HepG2 (cell line): ENCODE measurements around the gene CSTF3. TPM values are rescaled to one million over a fixed set of nuclear protein-coding genes. Genes with fewer than 3 reads are reported as not detected.

Experiments used
- EZH2 ChIP-seq: conservative IDR thresholded peaks from 2 replicates; pipeline ENCODE4 v1.6.1; 2012; ENCODE audit warnings: mild to moderate bottlenecking, low read depth, low read length, moderate library complexity
- GLI4 ChIP-seq: sonication (generic); formaldehyde crosslinking; IDR thresholded peaks from 2 replicates; pipeline ENCODE4 v1.5.1; 2020; ENCODE audit warnings: missing genetic modification reagents, mild to moderate bottlenecking, moderate library complexity, borderline replicate concordance
- HES4 ChIP-seq: sonication (generic); formaldehyde crosslinking; IDR thresholded peaks from 2 replicates; pipeline ENCODE4 v1.9.0; 2021; ENCODE audit warnings: mild to moderate bottlenecking, missing genetic modification reagents, borderline replicate concordance
- HNRNPUL1 ChIP-seq: fragments of 200-400 bp; formaldehyde crosslinking; IDR thresholded peaks from 2 replicates; pipeline ENCODE4 v1.6.1; 2017; ENCODE audit warnings: low read depth, mild to moderate bottlenecking, low read length, moderate library complexity
- IKZF5 ChIP-seq: IDR thresholded peaks from 2 replicates; pipeline ENCODE4 v1.6.1; 2018; ENCODE audit warnings: missing genetic modification reagents, mild to moderate bottlenecking, missing compliant biosample characterization
- KDM4B ChIP-seq: sonication (generic); formaldehyde crosslinking; IDR thresholded peaks from 2 replicates; pipeline ENCODE4 v1.4.0; 2020; ENCODE audit warnings: missing genetic modification reagents
- MED13 ChIP-seq: sonication (generic); formaldehyde crosslinking; IDR thresholded peaks from 2 replicates; pipeline ENCODE4 v1.5.0; 2020; ENCODE audit warnings: missing genetic modification reagents
- MTA1 ChIP-seq: sonication (generic); formaldehyde crosslinking; IDR thresholded peaks from 2 replicates; pipeline ENCODE4 v1.4.0; 2020; ENCODE audit warnings: missing genetic modification reagents, mild to moderate bottlenecking, borderline replicate concordance
- PBX3 ChIP-seq: sonication (generic); formaldehyde crosslinking; IDR thresholded peaks from 2 replicates; pipeline ENCODE4 v1.8.1; 2023; ENCODE audit warnings: missing genetic modification reagents, inconsistent platforms, borderline replicate concordance
- PHF5A ChIP-seq: IDR thresholded peaks from one replicate; pipeline ENCODE4 v1.6.1; 2018; ENCODE audit warnings: low read depth, missing genetic modification reagents; ENCODE audit not compliant: unreplicated experiment
- SMARCC2 ChIP-seq: fragments of 450-650 bp; IDR thresholded peaks from 2 replicates; pipeline ENCODE4 v1.6.1; 2017; ENCODE audit warnings: antibody characterized with exemption, mild to moderate bottlenecking
- STAT6 ChIP-seq: sonication (generic); formaldehyde crosslinking; IDR thresholded peaks from 2 replicates; pipeline ENCODE4 v1.4.0; 2020; ENCODE audit warnings: missing genetic modification reagents, mild to moderate bottlenecking, borderline replicate concordance
- TFE3 ChIP-seq: IDR thresholded peaks from 2 replicates; pipeline ENCODE4 v1.6.1; 2016
- ZFP91 ChIP-seq: sonication (generic); formaldehyde crosslinking; IDR thresholded peaks from 2 replicates; pipeline ENCODE4 v1.9.0; 2022; ENCODE audit warnings: missing genetic modification reagents, mild to moderate bottlenecking, borderline replicate concordance
- ZNF530 ChIP-seq: sonication (generic); formaldehyde crosslinking; IDR thresholded peaks from 2 replicates; pipeline ENCODE4 v1.5.0; 2020; ENCODE audit warnings: low read depth, mild to moderate bottlenecking, missing genetic modification reagents
- ZNF614 ChIP-seq: IDR thresholded peaks from 2 replicates; pipeline ENCODE4 v1.6.1; 2018; ENCODE audit warnings: missing biosample characterization, missing genetic modification reagents, inconsistent platforms, borderline replicate concordance
- polyA plus RNA-seq, 8 experiments: library from polyadenylated mRNA; depleted of rRNA in 3 of 8; stranded (reverse) in 7 of 8; unstranded in 1 of 8; fragments of >200 nt; fragmentation: Illumina TruSeq in 4 of 8; extraction: Trizol in 4 of 8; gene quantifications; 2 replicates each; pipeline versions ENCODE4 v1.2.1 to v1.2.3, GENCODE V29; 2011 to 2016; ENCODE audit warnings: low read depth in 4 of 8, missing spikeins in 1 of 8, mixed read lengths in 1 of 8; ENCODE audit not compliant: insufficient read depth in 1 of 8
- total RNA-seq, 5 experiments: library from RNA; depleted of rRNA; stranded (reverse); fragments of >200 nt; fragmentation: Illumina TruSeq; extraction: Trizol; gene quantifications; 2 replicates each; pipeline ENCODE4 v1.2.3, GENCODE V29; 2016; ENCODE audit warnings: low read depth in 1 of 5

CSTF3 gene
- total and polyA plus RNA-seq, 2 of the 13 experiments (the other 11 are each of a cell fraction or from before 2014, with no cell fraction given): 21.5 to 43.6 TPM

GRCh38 chr11:33039274-33040032, 121.8 kb downstream of the CSTF3 start, which contains the start of gene TCP11L1 (continued):
- TF ChIP-seq STAT6 (CRISPR knock-in tag) (no peak), HES4 (CRISPR knock-in tag) (peak; percentile 58), GLI4 (CRISPR knock-in tag) (0 out of 2 replicates have a peak, but pooled peaks have one; percentile 39), MED13 (CRISPR knock-in tag) (no peak; the same call in 1 of the 2 replicates), PBX3 (CRISPR knock-in tag) (no peak), ZFP91 (CRISPR knock-in tag) (peak; percentile 94; the same call in 1 of the 2 replicates), KDM4B (CRISPR knock-in tag) (no peak), EZH2 (no peak), MTA1 (peak; percentile 39; the same call in 1 of the 2 replicates), TFE3 (CRISPR knock-in tag) (no peak), HNRNPUL1 (no peak), SMARCC2 (no peak), PHF5A (CRISPR knock-in tag) (peak; percentile 21), ZNF530 (CRISPR knock-in tag) (no peak), ZNF614 (CRISPR knock-in tag) (peak; percentile 85; the same call in 1 of the 2 replicates), IKZF5 (CRISPR knock-in tag) (no peak; the same call in none of the 2 replicates)
